Right renal cortex interstitium (tissue), 3 donors: Measurements from ENCODE around the gene ADIPOR2. TPM values are rescaled to one million over a fixed set of nuclear protein-coding genes. Genes with fewer than 3 reads are reported as not detected.
A peak's percentile ranks its signal among the peaks of the same experiment; 100 is the strongest.

ENCODE experiments used
- DNase-seq, 3 donors: peaks; one replicate each; pipeline ENCODE4 v3.0.0-alpha.2; 2013; ENCODE audit warnings: low read depth in 3 of 3, low spot score in 2 of 3
- polyA plus RNA-seq, 3 donors: library from polyadenylated mRNA; unstranded; fragments of 120-200 nt; gene quantifications; one replicate each; pipeline ENCODE4 v1.2.1, GENCODE V29; 2013; ENCODE audit not compliant: insufficient read length in 3 of 3

The ADIPOR2 gene
- polyA plus RNA-seq, 3 donors, result 49.3 to 52.2 (median 49.5) TPM

DNA sequence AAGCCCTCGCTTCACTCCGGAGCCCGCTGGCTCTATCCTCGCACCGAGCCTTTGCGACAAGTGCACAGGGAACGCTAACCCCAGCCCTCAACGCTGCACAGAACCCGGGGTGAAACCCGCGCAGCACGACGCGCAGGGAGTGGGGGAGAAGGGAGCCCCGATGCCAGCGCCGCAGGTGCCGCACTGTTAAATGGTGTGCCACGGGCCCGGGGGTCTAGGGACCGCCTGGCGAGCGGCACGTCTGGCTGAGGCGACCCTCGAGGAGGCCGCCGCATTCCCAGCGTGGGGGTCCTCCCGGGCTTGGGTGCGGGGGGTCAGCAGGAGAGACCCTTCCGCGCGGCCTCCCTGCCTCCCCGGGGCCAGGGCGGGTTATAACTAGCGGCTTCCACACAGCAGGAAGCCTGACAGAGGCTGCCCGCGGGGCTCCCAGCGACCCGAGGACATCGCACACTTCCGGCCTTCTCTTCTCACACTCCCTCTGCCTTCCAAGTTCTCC is 105.7 kb downstream of the ADIPOR2 start:
- DNase-seq, result no peak

DNA sequence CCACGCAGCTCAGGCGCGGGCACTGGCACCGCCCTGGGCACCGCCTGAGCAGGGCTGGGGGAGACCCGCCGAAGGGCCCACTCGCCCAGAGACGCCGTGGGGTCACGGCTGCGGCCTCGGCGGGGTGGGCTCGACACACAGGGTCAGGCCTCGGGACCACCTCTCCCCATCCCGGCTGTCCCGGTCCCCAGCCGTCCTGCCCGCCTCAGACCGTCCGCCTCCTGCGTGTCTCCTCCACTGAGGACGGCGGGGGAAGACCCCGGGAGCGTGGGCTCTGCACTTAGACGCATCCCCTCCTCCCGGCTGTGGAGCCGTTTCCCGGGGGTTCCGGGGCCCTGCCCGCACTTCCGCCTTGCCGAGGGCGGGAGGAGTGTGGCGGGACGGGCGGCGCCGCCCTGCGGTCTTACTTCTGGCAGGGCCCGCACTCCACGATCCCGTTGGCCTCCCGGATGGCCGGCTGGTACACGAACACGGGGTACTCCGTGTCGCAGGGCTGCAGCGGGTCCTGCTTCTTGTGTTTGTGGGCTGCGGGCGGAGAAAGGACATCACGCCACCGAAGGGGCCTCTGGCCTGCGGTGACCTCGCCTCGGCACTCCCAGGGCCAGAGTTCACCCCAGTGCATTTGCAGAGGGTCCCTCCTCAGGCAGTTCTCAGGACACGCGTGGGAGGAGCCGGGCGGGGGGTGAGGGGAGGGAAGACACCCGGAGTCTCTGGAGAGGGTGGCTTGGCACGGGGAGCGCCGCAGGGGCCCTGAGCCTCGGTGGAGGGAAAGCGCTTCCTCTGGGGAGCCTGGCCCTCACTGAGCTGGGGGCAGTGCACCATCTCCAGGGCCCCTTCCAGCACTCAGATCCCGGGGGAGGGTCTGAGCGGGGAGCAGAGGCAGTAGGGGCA is 106.4 kb downstream of the ADIPOR2 start:
- DNase-seq, result no peak

DNA sequence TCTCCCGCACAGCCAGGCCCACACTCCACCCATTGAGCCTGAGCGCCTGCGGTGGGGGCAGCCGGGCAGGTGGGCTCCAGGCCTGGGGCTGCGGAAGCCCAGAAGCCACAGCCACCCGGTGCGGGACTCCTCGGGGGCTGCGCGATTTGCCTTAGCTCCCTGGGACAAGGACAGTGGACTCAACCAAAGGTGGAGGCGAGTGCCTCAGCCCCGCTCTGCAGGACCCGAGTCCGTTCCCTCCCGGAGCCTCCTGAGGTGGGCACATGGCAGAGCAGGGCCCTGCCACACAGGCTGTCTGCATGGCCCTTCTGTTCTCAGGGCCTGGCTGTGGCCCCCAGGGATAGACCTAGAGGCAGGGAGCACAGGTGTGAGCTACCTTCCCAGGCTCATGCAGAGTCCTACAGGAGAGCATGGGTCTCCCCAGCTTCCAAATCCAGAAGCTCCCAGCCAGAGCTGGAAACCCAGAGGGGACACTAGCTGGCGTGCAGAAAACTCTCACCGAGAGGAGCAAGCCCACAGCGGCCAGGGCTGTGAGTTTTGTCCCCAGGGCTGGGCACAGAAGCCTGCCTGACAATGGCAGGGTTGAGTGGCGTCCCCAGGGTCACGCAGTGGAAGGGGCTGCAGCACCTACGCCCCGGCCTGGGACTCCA is 107.2 kb downstream of the ADIPOR2 start:
- no peak for DNase-seq

DNA sequence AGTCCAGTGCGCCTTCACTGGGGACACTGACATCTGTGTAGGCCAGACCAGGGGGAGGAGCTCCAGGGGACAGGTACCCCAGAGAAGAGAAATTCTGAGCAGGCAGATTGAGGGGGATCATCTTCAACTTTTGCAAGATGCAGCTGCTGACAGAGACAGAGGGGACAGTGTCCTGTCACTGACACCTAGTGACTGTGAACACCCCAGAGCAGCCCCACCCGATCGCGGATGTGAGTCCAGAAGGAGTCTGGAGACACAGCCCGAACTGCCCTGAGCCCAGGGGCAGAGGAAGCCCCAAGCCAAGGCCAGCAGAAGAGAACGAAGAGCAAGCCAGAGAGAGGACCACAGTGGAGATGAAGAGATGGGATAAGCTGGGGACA is 107.8 kb downstream of the ADIPOR2 start:
- no peak for DNase-seq

DNA sequence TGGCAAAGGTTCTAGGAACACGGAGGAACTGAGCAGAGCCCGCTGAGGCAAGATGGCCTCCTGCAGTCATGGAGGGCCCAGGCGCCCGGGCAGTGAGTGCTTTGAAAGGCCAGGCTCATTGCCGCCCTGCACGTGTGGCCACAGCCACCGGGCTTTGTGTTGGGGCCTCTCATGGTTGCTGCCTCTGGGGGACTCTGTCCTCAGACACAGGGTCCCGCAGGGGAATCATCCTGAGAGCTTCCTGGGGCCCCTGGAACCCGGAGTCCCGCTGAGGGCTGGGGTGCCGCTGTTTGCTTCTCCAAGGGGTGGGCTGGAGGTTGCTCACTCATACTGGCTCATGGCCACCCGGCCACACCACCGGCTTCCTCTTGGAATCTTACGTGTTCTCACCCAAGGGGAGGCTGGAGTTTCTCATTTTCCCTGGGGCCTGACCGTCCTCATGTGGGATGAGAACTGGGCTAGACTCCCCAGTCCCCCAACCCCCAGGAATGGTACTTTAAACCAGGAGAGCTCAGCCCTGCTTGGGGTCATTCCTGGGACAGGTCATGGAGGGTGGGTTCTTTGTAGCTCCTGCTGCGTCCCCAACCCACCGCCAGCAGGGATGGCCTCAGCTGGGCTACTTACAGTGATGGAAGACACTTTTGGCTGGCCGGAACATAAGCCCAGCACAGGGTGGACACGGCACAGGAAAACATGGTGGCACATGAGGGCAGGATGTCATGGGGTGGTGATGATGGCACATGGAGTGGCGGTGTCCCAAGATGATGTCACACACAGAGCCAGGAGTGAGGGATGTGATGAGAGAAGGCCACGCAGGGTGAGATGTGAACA is 108.4 kb downstream of the ADIPOR2 start:
- no peak for DNase-seq

DNA sequence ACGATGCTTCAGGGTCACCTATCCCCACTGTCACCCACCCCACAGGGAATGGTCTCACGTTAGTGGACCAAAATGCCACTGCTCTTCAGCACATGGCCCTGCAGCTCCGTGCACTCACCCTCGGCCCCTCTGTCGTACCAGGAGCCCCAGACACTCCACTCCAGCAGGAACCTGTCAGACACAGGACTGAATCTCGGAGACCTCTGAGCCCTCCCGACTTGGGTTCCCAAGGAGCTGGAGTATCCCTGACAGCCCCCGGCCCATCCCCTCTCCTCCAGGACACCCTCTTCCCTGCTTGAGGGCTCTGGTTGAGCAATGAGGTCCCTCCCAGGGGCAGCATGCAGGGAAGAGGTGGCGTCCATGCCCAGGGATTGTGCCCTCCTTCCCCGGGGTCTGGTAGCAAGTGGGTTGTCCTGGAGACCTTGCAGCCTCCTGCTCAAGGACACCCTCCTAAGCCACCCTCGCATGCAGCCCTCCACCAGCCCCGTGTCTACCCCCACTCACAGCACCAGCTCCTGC is 109.1 kb downstream of the ADIPOR2 start:
- no peak for DNase-seq

DNA sequence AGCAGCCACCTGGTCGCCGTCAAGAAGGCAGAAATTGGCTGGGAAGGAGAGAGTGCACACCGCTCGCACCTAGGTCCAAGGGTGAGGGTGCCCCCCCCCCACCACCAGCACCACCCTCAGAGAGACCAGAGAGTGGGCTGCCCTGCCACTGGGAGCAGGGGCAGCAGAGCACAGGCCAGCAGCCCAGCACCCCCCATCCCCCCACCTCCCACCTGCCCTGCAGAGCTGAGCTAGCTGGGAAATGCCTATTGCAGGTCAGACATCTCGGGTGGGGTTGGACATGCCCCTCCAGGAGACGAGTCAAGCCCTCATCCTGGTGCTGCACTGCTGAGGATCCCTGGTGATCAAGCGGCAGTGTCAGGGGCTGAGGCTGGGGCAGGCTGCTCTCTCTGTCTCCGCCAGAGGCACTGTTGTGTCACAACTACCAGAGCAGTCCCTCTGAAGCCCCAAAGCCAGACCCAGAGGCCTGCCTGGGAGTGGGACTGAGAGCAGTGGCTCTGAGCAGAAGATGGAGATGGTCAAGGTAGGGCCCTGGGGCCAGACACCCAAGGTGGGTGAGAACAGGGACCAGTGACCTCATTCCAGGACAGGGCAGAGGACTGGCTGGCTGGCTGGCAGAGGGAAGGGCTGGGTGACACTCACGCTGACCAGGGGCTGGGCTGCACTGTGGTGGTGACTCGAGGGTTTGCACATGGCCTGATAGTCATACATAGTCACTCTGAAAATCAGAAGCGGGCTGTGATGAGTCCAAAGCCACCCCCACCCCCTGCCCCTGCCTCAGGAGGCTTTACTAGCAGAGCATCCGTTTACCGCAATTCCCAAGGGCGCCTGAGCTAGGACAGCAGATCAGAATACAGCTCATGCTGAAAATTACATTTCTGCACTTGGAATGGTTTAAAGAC is 109.8 kb downstream of the ADIPOR2 start:
- DNase-seq, result no peak

DNA sequence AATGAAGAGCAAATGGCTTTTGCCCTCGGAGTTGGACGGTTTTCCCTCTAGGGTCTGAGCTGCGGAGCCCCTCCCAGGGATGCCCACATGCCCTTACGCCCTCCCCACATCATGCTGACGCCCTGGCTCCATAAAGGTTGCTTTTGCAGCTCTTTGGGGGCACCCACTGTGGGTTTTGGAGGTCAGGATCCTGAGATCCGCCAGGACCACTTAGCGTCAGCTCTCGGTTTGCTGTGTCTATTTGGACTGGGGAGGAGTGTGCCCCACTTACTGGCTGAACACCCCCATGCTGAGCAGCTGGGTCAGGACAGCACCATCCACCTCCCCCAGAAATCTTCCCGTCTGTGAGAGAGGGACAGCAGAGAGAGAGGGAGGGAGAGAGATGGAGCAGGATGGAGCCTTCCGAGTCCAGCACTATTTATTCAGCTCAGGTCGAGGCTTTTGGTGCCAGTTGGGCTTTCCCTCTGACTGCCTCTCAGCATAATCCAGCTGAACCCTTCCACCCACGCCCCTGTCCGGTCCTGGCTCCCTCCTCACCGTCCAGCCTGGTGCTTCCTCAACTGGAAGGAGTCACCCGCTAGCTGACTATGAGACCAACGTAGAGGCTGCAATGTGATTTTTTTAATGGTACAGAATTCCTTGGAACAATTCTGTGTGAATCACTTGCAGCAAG is 110.6 kb downstream of the ADIPOR2 start:
- no peak for DNase-seq

DNA sequence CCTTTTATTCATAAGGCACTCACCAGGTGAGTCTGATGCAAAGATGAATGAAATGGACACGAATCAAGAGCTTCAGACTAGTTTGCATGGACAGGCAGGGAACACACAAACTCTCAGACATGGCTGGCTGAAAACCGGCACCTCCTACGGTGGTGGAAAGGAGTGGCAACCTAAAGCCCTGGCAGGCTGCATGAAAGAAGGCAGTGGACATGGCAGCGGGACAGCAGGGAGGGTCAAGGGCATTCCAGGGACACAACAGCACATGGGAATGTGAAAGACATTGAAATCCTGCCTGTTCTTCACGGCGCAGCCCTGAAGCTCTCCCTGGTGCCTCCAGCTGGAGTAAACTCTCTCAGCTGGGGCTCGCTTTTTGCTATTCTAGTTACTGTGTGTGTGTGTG is 112.9 kb downstream of the ADIPOR2 start:
- no peak for DNase-seq

DNA sequence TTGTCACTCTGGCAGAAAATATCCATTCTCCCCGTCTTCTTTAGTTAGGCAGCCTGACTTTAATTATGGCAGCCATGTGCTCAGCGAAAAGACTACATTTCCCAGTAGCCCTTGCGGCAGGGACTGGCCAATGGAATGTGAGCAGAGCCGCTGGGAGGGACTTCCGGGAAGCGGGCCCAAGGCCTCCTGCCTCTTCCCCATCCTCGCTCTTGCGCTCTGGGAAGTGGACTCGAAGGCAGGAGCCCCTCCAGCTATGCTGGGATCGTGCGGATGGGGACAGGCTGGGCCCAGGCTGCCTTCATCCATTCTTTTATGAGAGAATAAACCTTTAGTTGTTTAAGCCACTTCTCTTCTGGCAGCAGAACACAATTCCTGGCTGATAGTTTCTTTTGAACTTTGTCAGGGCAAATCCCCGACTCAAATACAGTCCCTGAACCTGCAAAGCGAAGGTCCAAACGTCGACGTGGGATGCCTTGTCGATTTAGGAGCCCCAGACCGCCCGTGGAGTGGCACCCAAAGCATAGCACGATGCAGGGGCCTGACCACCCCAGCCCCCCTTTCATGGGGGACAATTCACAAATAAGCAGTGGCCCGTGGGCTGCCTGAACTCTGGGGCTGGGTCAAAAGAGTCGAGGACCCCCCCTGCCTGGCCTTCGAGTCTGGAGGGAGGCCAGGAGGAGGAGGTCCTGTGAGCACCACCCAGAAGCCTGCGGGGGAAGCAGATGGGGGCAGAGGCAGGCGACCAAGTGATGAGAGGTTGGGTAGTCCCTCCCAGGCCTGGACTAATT is 113.9 kb downstream of the ADIPOR2 start:
- DNase-seq, result peak; percentile 65 to 81 (median 67)

DNA sequence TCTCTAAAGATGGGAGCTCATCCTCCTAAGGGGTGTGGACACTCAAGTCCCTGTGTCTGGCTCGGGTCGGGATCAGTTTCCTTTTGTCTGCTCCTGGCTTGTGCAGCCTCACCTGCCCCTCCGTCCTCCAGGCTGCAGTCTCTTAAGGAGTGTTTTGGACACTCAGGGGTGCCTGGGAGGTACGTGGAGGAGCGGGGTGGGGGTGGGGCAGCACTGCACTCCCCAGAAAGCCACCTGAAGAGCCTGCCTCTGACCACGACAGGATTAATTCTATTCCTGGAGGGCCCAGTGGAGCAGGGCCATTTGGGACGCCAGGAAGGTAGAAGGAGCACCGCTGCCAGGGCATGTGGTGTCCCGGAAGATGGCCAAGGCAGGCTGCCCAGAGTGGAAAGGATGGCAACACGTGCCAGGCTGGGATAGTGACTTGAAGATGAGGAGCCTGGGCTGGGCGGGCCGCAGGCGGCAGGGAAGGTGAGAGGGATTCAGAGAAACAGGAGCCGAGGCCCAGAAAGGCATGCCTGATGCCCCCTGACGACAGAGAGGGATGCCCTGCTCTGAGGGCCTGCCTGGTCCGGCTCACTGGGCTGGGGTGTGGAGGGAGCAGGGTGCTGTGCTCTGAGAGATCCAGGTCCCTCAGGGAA is 114.7 kb downstream of the ADIPOR2 start:
- DNase-seq, result no peak

DNA sequence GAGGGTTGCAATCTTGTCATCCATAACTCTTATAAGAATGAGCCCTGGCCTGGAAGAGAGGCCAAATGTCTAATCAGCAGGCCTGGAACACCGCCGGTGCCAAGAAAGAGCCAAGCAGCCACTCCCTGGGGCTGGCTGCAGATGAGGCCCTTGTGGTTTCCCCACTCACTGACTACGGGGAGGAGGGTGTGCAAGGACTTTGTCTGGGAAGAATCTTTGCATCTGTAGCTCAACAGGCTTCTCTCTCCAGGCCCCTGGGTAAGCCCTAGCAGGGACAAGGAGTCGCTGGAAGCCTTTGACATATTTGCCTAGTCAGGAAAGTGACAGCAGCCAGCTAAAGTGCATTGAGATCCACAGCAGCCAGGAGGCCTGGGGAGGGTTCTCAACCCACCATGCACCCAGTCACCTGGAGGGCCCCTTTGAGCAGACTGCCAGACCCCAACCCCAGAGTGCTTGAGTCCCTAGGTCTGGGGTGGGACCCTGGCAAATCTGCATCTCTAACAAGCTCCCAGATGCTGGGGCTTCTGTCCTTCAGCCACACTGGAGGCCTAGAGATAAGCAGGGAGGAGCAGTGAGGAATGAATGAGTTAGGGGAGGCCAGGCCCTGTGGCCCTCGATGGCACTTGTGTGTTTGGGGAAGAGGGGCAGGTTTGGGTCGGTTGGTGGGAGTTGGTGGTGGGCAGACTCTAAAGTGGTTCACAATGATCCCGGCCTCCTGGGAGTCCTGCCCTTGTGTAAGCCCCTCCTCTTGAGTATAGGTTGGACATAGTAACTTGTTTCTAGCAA is 115.6 kb downstream of the ADIPOR2 start:
- no peak for DNase-seq

DNA sequence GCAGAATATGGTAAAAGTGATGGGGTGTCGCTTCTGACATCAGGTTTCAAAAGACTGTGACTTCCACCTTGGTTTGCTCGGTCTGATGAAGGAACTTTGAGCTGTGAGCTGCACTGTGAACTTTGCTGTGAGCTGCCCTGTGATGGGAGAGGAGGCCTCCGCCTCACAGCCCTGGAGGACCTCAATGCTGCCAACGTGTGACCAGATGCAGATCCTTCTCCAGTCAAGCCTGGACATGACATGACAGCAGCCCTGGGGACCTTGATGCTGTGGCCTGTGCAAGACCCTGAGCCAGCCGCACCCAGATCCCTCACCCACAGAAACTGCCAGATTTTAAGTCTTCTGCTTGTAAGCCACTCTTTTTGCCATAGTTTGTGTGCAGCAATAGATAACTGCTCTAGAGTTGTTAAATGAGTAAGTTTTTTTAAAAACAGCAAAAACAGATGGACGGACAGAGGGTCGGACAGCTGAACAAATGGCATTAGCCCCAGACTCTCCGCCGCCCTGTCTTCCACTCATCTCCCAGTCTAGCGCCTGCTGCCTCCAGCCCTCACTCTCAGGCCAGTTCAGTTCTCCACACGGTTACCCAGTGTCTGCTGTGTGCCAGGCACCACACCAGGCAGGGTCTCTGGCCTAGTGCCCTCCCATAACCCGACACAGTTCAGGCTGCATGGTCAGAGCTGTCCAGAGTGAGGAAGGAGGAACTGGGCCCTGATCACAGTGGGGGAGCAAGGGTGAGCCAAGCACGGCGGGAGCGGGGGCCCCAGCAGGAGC is 116.4 kb downstream of the ADIPOR2 start:
- no peak for DNase-seq

DNA sequence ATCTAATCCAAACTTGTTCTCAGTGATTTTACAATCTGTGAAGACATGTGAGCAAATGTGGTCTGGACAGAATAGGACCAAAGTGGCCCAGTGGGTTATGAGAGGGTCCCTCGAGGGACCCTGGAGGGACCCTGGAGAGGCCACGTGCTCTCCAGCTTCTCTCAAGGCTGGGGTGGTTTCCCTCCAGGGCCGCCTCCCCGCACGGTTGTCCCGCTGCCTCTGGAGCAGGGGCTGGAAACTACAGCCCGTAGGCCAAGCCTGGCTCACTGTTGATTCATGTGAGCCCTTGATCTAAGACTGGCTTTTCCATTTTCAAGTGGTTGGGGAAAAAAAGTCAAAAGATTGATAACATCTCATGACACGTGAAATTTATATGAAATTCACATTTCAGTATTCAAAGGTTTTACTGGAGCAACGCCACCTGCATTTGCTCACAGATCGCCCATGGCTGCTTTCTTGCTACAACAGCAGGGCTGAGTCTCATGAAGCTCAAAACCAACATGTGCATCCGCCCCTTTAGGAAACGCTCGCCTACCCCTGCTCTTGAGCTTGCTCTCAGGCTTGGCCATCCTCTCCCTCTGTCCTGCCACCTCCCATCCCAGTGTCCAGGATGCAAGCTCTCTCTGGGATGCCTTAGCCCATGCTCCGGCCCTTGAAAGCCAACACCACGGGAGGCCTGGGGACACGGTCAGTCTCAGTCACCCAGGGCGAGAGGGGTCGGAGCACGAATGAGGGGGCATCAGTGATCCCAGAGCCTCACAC is 117.3 kb downstream of the ADIPOR2 start:
- no peak for DNase-seq

DNA sequence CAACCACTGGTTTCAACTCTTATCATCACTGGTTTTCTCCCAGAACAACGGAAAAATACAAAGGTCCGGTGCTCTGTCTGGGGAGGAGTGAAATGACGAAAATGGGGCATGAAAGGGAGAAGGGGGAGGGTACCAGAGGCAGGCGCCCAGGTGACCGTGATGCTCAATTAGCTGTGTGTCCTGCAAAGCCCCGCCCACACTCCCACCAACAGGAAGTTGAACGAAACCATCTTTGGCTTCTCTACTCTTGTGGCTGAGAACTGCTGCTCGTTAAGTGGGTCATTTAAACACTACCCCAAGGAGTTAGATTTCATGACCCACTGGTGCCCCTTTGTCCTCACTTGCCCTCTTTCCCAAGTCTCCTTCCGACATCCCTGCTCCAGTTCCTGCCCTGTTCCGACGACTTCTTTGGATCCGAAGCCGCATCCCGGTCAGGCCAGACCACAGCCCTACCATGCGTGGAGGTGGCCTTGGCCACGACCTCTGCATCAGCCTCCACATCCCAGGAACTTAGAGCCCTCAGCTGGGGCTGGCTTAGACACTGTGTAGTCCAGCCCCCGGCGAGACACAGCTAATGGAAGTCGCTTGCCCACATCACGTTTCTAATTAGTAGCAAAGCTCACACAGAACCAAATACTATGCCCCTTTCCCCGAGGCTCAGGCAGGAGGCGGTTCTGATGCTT is 118.1 kb downstream of the ADIPOR2 start:
- no peak for DNase-seq
